Endodermal cell (in vitro differentiated cells): ENCODE measurements around the gene CDC26. TPM values are rescaled to one million over a fixed set of nuclear protein-coding genes. Genes with fewer than 3 reads are reported as not detected.
A peak's percentile ranks its signal among the peaks of the same experiment; 100 is the strongest.

Experiments used
- DNase-seq: peaks from one replicate; pipeline ENCODE4 v3.0.0-alpha.2; 2017
- H3K27ac ChIP-seq: 2 replicates; pipeline ENCODE4 v1.5.1; 2013; ENCODE audit warnings: mild to moderate bottlenecking, low read depth, low read length, moderate library complexity
- H3K27me3 ChIP-seq: 2 replicates; pipeline ENCODE4 v1.6.1; 2013; ENCODE audit warnings: mild to moderate bottlenecking, low read length, moderate library complexity; ENCODE audit not compliant: insufficient read depth, control insufficient read depth, poor library complexity, severe bottlenecking
- H3K36me3 ChIP-seq: 2 replicates; pipeline ENCODE4 v1.7.0; 2013; ENCODE audit warnings: mild to moderate bottlenecking, low read length, moderate library complexity; ENCODE audit not compliant: control insufficient read depth, insufficient read depth
- H3K4me1 ChIP-seq: one replicate; pipeline ENCODE4 v1.7.0; 2013; ENCODE audit warnings: low read length; ENCODE audit not compliant: control insufficient read depth, insufficient read depth
- H3K4me3 ChIP-seq: 2 replicates; pipeline ENCODE4 v1.5.1; 2013; ENCODE audit warnings: mild to moderate bottlenecking, low read length, moderate library complexity
- H3K9ac ChIP-seq: 2 replicates; pipeline ENCODE4 v1.6.1; 2013; ENCODE audit warnings: mild to moderate bottlenecking, low read length, moderate library complexity; ENCODE audit not compliant: poor library complexity, severe bottlenecking; ENCODE audit errors: extremely low read depth
- H3K9me3 ChIP-seq: 2 replicates; pipeline ENCODE4 v1.6.1; 2013; ENCODE audit warnings: mild to moderate bottlenecking, low read length, moderate library complexity; ENCODE audit not compliant: control insufficient read depth
- H3K27ac Mint-ChIP-seq: 2 replicates; pipeline ENCODE4 v1.8.0; 2020; ENCODE audit warnings: mixed read lengths
- H3K27me3 Mint-ChIP-seq: 2 replicates; pipeline ENCODE4 v1.8.0; 2021; ENCODE audit warnings: mild to moderate bottlenecking, mixed read lengths; ENCODE audit not compliant: insufficient read depth
- H3K36me3 Mint-ChIP-seq: 2 replicates; pipeline ENCODE4 v1.8.0; 2020; ENCODE audit warnings: low read depth, mixed read lengths
- H3K4me1 Mint-ChIP-seq: 2 replicates; pipeline ENCODE4 v1.8.0; 2020; ENCODE audit warnings: mixed read lengths
- H3K4me3 Mint-ChIP-seq: 2 replicates; pipeline ENCODE4 v1.8.0; 2020; ENCODE audit warnings: mild to moderate bottlenecking, moderate library complexity, mixed read lengths
- H3K9me3 Mint-ChIP-seq: 2 replicates; pipeline ENCODE4 v1.8.0; 2020; ENCODE audit warnings: mild to moderate bottlenecking, mixed read lengths
- CTCF ChIP-seq: fragments of 200-600 bp; sonication (generic); conservative IDR thresholded peaks from 2 replicates; pipeline ENCODE4 v1.5.0; 2021; ENCODE audit warnings: antibody characterized with exemption, mild to moderate bottlenecking
- WGBS, 2 experiments: methylation state at CpG; one replicate each; pipeline versions ENCODE4 v1.1.5 to v1.1.7; 2013; ENCODE audit warnings: missing lambda C conversion rate in 2 of 2, mixed read lengths in 1 of 2; ENCODE audit not compliant: insufficient coverage in 1 of 2, insufficient read length in 1 of 2; 5-methylcytosine and 5-hydroxymethylcytosine counted together
- total RNA-seq, 2 donors: library from RNA; stranded (reverse); fragmentation: NEBNext Ultra II Directional in 1 of 2; extraction: Animal tissue kit (Norgen Biotek cat#: 25700) in 1 of 2; gene quantifications; 2 replicates in 1 of 2; 3 replicates in 1 of 2; pipeline ENCODE4 v1.2.1, GENCODE V29; 2021

The CDC26 gene
- total RNA-seq, 2 donors from 2014 or later, result 34.7 to 39.7 TPM

- no peak for TF ChIP-seq CTCF
- H3K4me3 Mint-ChIP-seq, result no peak overlapping the region
- no peaks in the 10 kb centered on the region for H3K36me3 Mint-ChIP-seq
- Histone ChIP-seq H3K9ac (no peak overlapping the region), H3K9me3 (no peaks in the 10 kb centered on the region), H3K36me3 (peaks cover 9% of the 10 kb centered on the region), H3K4me3 (no peak overlapping the region), H3K27me3 (no peaks in the 10 kb centered on the region), H3K4me1 (peaks cover 4% of the 10 kb centered on the region), H3K27ac (no peak overlapping the region)
- peaks cover 24% of the 10 kb centered on the region for H3K4me1 Mint-ChIP-seq
- no peaks in the 10 kb centered on the region for H3K9me3 Mint-ChIP-seq
- DNase-seq, result no peak
- H3K27ac Mint-ChIP-seq, result no peak overlapping the region
- H3K27me3 Mint-ChIP-seq, result no peaks in the 10 kb centered on the region
- 86 to 100% methylated on average over 1 to 2 of the region's 2 CpGs for WGBS, 2 experiments
Measured at GRCh38 chr9:113223963-113224362, 51.4 kb downstream of the CDC26 start.

- TF ChIP-seq CTCF, result no peak
- Histone ChIP-seq H3K36me3 (peaks cover 9% of the 10 kb centered on the region), H3K4me1 (peaks cover 4% of the 10 kb centered on the region), H3K27ac (no peak overlapping the region), H3K27me3 (no peaks in the 10 kb centered on the region), H3K4me3 (peak overlapping the region; percentile 98), H3K9me3 (no peaks in the 10 kb centered on the region), H3K9ac (peak overlapping the region; percentile 81)
- Mint-ChIP-seq H3K27me3 (no peaks in the 10 kb centered on the region), H3K27ac (peak overlapping the region; percentile 7), H3K36me3 (no peaks in the 10 kb centered on the region), H3K4me1 (peaks cover 24% of the 10 kb centered on the region), H3K4me3 (peak overlapping the region; percentile 96), H3K9me3 (no peaks in the 10 kb centered on the region)
- DNase-seq, result peak; percentile 55
- WGBS, 2 experiments, result 77 to 80% methylated on average over 5 of the region's 5 CpGs
Measured at GRCh38 chr9:113222482-113222841, 52.9 kb downstream of the CDC26 start.

- no peaks in the 10 kb centered on the region for H3K9me3 Mint-ChIP-seq
Measured at GRCh38 chr9:113221800-113222481, 53.4 kb downstream of the CDC26 start.

More at GRCh38 chr9:113221800-113222481, 53.4 kb downstream of the CDC26 start:
- Histone ChIP-seq H3K36me3 (peaks cover 9% of the 10 kb centered on the region), H3K4me1 (peaks cover 4% of the 10 kb centered on the region), H3K9me3 (no peaks in the 10 kb centered on the region), H3K4me3 (peak overlapping the region; percentile 98), H3K27ac (no peak overlapping the region), H3K9ac (peak overlapping the region; percentile 81), H3K27me3 (no peaks in the 10 kb centered on the region)
- DNase-seq, result no peak
- H3K4me1 Mint-ChIP-seq, result peaks cover 24% of the 10 kb centered on the region
- H3K4me3 Mint-ChIP-seq, result peak overlapping the region; percentile 96
- no peak for TF ChIP-seq CTCF
- no peaks in the 10 kb centered on the region for H3K36me3 Mint-ChIP-seq
- WGBS, 2 experiments, result 13 to 16% methylated on average over 14 to 19 of the region's 20 CpGs
- no peaks in the 10 kb centered on the region for H3K27me3 Mint-ChIP-seq
- H3K27ac Mint-ChIP-seq, result peak overlapping the region; percentile 97
